Tibial artery (tissue), 4 donors: ENCODE results near the gene ZNF239.

Source experiments
- DNase-seq, 2 donors: peaks; one replicate each; pipeline ENCODE4 v3.0.0-alpha.2; 2019
- H3K27ac ChIP-seq, 2 donors: fragments of 200-600 bp; sonication (generic) in 1 of 2; 1 replicate in 1 of 2; 2 replicates in 1 of 2; pipeline ENCODE4 v1.5.1; 2018 to 2019; ENCODE audit warnings: mild to moderate bottlenecking in 1 of 2
- H3K27me3 ChIP-seq, 2 donors: fragments of 200-600 bp; sonication (generic) in 1 of 2; one replicate each; pipeline versions ENCODE4 v1.5.1 to v1.6.0; 2016 to 2019
- H3K36me3 ChIP-seq, 3 donors: fragments of 200-600 bp; sonication (generic) in 2 of 3; one replicate each; pipeline ENCODE4 v1.5.1; 2016 to 2019; ENCODE audit warnings: mild to moderate bottlenecking in 2 of 3
- H3K4me1 ChIP-seq, 4 donors: fragments of 200-600 bp; sonication (generic) in 2 of 4; 1 replicate in 3 of 4; 2 replicates in 1 of 4; pipeline ENCODE4 v1.5.1; 2016 to 2019
- H3K4me3 ChIP-seq, 2 donors: fragments of 200-600 bp; sonication (generic) in 1 of 2; 1 replicate in 1 of 2; 2 replicates in 1 of 2; pipeline ENCODE4 v1.5.1; 2018 to 2019; ENCODE audit warnings: mild to moderate bottlenecking in 2 of 2
- H3K9me3 ChIP-seq, 3 donors: fragments of 200-600 bp; sonication (generic) in 1 of 3; one replicate each; pipeline ENCODE4 v1.5.1; 2016 to 2019
- intact Hi-C: fragments of 100-400 bp; cut with DNase I; formaldehyde crosslinking; loops from one replicate; pipeline ENCODE4 v1.15.0; 2023; ENCODE audit warnings: low total_unique reads
- TF ChIP-seq, protein P1 (sequence below), 2 experiments: fragments of 200-600 bp in 1 of 2; fragments of 450-650 bp in 1 of 2; IDR thresholded peaks; one replicate each; pipeline ENCODE4 v1.5.1; 2017 to 2019; ENCODE audit warnings: antibody characterized with exemption in 2 of 2, mild to moderate bottlenecking in 1 of 2, moderate library complexity in 1 of 2

The ZNF239 gene

GRCh38 chr10:43585981-43586729 is 11.7 kb upstream of the ZNF239 start:
- Histone ChIP-seq H3K4me3 (no peak overlapping the region), H3K27me3 (peaks cover 0 to 2% of the 10 kb centered on the region in 2 donors), H3K9me3 (no peaks in the 10 kb centered on the region), H3K4me1 (no peaks in the 10 kb centered on the region), H3K36me3 (no peaks in the 10 kb centered on the region), H3K27ac (no peak overlapping the region)
- TF ChIP-seq, protein P1, sequence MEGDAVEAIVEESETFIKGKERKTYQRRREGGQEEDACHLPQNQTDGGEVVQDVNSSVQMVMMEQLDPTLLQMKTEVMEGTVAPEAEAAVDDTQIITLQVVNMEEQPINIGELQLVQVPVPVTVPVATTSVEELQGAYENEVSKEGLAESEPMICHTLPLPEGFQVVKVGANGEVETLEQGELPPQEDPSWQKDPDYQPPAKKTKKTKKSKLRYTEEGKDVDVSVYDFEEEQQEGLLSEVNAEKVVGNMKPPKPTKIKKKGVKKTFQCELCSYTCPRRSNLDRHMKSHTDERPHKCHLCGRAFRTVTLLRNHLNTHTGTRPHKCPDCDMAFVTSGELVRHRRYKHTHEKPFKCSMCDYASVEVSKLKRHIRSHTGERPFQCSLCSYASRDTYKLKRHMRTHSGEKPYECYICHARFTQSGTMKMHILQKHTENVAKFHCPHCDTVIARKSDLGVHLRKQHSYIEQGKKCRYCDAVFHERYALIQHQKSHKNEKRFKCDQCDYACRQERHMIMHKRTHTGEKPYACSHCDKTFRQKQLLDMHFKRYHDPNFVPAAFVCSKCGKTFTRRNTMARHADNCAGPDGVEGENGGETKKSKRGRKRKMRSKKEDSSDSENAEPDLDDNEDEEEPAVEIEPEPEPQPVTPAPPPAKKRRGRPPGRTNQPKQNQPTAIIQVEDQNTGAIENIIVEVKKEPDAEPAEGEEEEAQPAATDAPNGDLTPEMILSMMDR (IDR thresholded peaks at IDR 0.05), result no peak
- no peak for DNase-seq
- intact Hi-C loops, result no loop called here

DNA sequence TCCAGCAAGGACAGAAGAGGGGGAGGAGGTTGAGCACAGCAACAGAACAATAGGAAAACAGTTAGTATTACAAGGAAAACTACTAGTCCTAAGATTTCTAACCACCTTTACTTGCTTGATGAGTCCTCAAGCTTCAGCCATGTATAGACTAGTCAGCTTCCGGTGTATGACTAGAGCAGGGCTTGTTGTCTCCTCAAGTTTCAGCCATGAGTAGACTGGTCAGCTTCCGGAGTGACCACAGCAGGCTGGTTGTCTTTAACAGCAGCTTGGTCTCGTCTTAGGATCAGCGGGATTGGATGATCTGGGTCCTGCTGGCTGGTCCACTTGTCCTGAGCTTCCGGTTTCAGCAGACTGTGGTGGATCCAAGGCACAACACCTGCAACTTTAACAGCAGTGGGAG is 10.6 kb upstream of the ZNF239 start:
- H3K27ac ChIP-seq, result no peak overlapping the region
- no peak overlapping the region for H3K4me3 ChIP-seq
- H3K27me3 ChIP-seq, result peaks cover 0 to 2% of the 10 kb centered on the region in 2 donors
- H3K36me3 ChIP-seq, result no peaks in the 10 kb centered on the region
- TF ChIP-seq, protein P1 (IDR thresholded peaks at IDR 0.05), result no peak
- intact Hi-C loops, result no loop called here
- H3K9me3 ChIP-seq, result no peaks in the 10 kb centered on the region
- no peak for DNase-seq
- H3K4me1 ChIP-seq, result no peaks in the 10 kb centered on the region

GRCh38 chr10:43584051-43584450 is 9.6 kb upstream of the ZNF239 start:
- no peaks in the 10 kb centered on the region for H3K36me3 ChIP-seq
- TF ChIP-seq, protein P1 (IDR thresholded peaks at IDR 0.05), result no peak
- H3K27ac ChIP-seq, result no peak overlapping the region
- no peaks in the 10 kb centered on the region for H3K4me1 ChIP-seq
- peaks cover 0 to 2% of the 10 kb centered on the region in 2 donors for H3K27me3 ChIP-seq
- no peaks in the 10 kb centered on the region for H3K9me3 ChIP-seq
- intact Hi-C loops, result no loop called here
- H3K4me3 ChIP-seq, result no peak overlapping the region
- DNase-seq, result no peak

GRCh38 chr10:43576580-43576979 is 2.2 kb upstream of the ZNF239 start:
- Histone ChIP-seq H3K4me1 (peaks cover 0 to 10% (median 5%) of the 10 kb centered on the region in 4 donors), H3K27me3 (no peaks in the 10 kb centered on the region), H3K4me3 (no peak overlapping the region), H3K9me3 (no peaks in the 10 kb centered on the region), H3K36me3 (no peaks in the 10 kb centered on the region), H3K27ac (no peak overlapping the region)
- TF ChIP-seq, protein P1 (IDR thresholded peaks at IDR 0.05), result no peak
- intact Hi-C loops, result no loop called here
- DNase-seq, result no peak

DNA sequence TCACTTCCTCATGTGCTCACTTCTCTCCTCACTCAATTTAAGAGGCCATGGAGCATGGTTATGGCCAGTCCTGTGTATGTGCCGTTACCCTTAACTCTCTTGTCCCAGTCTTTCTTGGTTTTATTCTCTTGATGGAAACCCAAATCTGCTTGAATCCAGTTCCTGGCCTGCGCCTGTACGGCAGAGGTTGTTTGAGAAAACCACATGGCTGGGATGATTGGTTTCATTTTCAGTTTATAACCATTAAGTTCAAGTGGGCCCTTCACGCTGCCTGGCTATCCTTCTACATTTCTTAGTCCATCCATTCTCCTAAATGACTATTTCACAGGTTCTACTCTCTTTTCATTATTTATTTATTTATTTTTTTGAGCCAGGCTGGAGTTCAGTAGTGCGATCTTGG is 1.6 kb upstream of the ZNF239 start:
- peaks cover 0 to 10% (median 5%) of the 10 kb centered on the region in 4 donors for H3K4me1 ChIP-seq
- H3K36me3 ChIP-seq, result no peaks in the 10 kb centered on the region
- no peak for DNase-seq
- no peak overlapping the region for H3K4me3 ChIP-seq
- no peak overlapping the region for H3K27ac ChIP-seq
- TF ChIP-seq, protein P1 (IDR thresholded peaks at IDR 0.05), result no peak
- intact Hi-C loops, result no loop called here
- H3K27me3 ChIP-seq, result no peaks in the 10 kb centered on the region
- no peaks in the 10 kb centered on the region for H3K9me3 ChIP-seq
